HG02981 (cell line): ENCODE measurements around the gene C1orf116.

Experiments
- ATAC-seq: cut with Tn5 transposase; IDR thresholded peaks from one replicate; pipeline ENCODE4 v1.9.1; 2021; ENCODE audit warnings: mild to moderate bottlenecking, moderate library complexity; ENCODE audit not compliant: unreplicated experiment

Gene C1orf116

DNA sequence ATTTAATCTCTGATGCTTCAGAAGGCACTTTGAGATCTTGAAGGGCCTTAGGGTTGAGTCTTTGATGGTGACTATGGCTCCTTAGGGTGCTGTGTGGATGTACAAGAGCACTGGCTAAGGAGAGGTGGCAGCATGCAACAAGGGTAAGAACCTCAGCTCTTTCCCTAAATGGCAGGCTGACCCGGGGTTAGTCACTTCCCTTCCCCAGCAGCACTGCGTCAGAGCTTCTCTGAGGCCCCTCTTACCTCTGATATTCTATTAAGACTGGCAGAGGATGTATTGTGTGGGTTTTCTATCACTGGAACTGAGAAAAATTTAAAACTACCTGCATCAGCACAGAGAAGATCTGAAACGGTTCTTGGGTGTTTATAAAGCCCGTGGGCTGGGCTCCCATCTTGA is 11.8 kb downstream of the C1orf116 start:
- no peak for ATAC-seq

DNA sequence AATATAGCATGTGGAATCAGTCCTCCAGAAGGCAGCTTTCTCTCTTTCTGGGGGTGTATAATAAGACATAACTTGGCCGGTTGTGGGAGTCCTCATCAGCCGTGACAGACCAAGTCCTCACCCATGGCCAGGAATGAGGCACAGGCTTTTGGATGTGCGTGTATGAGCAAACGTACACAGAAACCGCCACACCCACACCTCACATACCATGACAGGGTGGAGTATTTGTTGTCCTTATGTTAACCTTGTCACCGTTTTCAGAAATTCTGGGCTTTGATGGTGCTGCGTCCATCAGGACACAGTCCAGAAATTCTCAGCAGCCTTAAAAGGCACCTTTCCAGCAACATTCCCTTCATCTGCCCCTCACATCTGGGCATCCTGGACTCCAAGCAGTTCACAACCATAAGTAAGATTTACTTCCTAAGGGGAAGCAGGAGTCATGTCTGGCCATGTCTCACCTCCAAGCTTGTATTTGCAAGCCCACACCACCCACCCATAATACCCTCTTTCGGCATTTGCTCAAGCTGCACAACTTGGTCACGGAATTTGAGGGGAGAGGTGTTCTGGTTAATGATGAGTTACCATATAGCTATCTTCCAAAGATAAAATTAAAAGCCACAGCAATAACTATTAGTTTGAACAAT is 12.4 kb downstream of the C1orf116 start:
- no peak for ATAC-seq

DNA sequence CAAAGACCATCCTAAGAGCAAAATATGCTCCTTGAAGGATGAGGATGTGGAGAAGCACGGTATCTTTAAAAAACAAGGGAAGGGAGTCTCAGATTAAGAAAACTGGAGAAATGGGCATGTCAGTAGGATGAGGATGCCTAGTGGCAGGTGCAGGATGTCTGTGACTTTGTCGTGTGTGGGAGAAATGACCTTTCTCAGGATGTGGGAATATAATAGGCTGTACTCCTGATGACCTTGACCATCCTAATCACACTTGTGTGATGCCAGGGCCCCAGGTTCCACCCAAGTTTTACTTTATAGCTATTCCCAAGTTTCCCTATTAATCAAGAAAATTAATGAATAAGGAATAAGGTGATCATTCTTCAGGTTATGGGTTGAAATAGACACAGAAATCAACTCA is 12.9 kb downstream of the C1orf116 start:
- ATAC-seq, result no peak

DNA sequence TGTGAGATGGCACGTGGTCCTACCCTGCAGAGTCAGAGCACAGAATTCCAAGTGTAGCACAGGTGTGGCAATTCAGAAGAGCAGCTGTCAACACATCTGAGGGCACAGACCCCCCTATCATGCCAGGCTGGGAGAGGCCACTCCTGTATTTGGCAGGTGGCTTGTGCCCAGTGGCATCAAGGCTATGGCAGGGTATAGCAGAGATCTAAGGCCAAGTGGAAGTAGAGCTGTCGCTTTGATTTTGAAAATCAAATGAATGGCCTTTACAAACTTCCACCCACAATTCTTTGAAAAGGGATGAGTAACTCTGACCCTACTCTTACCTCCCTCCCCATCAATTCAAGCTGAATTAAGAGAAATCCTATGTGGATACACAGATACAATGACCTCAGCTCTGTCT is 13.4 kb downstream of the C1orf116 start:
- no peak for ATAC-seq

DNA sequence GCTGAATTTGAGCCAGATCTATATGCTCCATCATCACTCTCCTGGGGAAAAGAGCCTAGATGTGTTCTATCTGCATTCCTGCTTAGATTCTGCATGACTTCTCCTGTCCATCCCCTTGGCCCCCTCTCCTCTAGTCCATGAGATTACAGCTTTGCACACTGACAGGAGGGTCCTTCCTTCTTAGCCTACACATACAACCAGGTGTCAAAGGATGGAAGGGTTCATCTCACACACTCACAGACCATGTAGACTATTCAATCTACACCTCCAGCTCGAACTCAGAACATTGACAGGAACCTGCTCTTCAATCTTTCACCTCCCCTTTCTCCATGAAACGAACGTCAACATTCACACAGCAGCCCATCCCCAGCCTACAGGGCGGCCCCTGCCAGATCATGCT is 13.8 kb downstream of the C1orf116 start:
- no peak for ATAC-seq

DNA sequence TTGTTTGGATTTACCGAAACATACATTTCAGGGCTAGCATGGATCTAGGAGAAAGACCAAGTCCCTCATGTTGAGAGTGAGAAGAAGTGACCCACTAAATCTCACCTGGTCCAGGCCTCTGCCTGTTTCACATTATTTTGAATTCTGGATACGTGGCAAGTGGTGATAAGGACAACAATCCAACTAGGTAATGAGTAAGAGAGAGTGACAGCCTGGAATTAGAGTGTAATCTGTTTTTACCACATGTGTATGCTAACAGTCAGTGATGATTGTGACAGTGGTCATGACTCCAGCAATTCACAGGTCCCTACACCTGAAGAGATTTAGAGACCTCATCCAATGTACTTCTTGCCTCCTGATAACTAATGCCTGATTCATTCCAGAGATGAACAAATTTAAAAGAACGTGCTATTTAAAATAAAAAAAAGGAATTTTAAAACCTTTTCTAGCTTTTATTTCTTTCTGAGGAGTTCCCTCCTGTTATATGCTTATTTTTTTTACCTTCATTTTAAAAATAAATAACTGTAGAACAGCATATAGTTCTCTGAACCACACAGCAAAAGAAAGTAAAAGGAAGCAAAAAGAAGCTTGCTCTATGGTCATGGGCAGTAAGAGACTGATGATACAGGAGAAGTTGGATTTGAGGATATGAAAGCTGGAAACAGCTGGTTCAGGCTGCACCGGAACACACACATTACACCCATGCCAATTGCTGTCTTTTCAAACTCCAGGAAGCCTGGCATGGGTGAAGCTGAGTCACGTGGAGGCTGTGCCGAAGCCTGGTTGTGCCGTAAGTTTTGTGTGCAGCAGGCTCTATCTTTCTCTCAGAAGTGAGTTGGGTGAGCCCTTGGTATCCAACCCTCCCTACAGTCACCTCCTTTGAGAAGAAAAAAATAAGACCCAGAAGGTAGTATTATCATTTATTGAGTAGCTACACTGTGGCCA is 14.7 kb downstream of the C1orf116 start:
- ATAC-seq, result no peak

DNA sequence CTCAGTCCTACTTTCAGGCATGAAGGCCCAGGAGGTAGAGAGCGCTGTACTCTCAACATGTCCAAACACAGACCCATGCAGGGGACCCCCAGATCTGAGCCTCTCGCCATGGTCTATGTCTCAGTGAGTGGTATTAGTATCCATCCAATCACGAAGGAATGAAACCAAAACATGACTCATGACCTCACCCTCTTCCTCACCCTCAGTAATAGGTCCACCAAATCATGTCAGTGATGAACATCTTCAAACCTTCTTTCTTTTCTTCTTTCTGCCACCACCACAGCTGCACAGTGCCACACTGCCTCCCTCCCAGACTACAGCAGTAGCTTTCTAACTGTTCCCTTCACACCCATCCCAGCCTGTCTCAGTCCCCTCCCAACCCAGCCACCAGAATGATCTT is 16.8 kb downstream of the C1orf116 start:
- ATAC-seq, result no peak

DNA sequence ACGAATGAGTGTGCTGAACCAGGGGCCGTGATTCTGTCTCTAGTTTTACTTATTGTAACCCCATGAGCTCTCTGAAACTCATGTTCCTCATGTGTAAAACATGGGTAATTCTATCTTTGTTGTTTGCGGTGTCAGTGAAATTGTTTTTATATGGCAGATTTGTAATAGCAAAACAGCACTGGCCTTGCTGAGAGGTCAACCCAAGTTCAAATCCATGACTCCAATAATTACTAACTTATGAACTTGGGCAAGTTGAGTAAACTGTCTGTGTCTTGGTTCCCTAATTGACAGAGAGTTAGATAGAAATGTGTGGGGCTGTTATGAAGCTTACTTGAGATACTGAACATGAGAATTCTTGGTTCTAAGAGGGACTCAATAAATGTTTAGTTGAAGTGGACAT is 17.8 kb downstream of the C1orf116 start:
- ATAC-seq, result no peak

DNA sequence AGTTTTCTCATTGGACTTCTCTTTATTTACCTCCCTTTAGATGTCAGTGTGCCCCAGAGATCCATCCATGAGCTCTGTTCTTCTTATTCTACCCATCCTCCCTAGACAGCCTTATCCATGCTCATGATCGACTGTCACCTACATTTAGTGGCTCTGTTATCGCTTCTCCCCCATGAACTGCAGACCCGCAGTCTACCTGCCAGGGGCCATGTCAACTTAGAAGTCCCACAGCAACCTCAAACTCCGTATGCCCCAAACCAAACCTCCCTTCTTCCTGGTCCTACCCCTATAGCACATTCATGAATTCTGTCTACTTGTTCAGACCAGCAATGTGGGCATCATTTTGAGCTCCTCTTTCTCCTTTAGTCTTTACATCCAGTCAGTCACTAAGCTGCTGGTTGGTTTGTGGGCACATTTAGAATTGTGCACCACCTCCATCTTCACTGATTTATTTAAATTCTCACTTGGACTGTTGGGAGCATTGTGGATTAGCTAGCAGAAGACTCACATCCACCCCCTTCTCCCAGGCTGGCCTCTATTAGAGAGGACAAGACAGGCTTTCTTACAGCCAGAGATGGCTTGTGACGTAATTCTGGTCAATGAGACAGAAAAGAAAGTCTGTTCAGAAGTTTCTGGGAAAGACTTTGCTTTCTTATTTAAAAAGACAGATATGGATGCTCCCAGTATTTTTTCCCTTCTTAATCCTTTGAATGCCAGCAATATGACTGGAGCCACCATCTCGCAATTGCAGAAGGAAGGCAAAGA is 19.1 kb downstream of the C1orf116 start:
- ATAC-seq, result no peak

DNA sequence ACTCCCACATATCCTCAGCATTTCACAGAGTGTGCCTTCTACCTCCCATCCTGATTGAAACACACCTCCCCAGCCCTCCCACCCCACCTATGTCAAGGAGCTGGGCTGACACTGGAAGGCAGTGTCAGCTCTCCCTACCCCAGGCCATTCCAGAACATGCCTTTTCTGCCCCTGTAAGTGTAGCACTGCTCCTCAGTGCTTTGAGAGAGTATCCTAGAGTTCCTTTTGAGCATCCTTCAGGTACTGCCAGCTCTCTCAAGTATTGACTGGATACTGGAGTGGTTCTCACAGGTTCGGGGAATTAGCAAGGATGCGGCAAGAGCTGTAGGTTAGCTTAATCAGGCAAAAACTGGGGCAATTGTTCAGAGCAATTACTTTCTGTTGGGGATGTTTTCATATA is 21.8 kb downstream of the C1orf116 start:
- ATAC-seq, result no peak

DNA sequence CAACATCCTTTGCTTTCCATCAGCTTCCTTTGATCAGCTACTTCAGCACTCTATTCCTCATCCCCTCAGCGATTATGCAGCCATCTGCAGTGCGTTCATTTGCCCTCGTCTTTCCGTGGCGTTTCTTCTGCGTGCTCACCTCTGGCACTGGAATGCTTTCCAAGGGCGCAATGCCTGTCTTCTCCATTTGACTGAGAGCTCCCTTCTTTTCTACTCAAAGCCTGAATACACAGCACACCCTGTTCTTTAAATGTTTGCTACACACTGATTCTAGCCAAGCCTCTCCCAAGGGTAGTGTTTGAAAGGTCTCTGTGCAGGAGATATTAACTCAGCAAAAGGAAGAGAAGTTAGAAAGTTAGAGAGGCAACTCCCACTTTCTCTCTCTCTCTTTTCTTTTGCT is 22.6 kb downstream of the C1orf116 start:
- ATAC-seq, result no peak

DNA sequence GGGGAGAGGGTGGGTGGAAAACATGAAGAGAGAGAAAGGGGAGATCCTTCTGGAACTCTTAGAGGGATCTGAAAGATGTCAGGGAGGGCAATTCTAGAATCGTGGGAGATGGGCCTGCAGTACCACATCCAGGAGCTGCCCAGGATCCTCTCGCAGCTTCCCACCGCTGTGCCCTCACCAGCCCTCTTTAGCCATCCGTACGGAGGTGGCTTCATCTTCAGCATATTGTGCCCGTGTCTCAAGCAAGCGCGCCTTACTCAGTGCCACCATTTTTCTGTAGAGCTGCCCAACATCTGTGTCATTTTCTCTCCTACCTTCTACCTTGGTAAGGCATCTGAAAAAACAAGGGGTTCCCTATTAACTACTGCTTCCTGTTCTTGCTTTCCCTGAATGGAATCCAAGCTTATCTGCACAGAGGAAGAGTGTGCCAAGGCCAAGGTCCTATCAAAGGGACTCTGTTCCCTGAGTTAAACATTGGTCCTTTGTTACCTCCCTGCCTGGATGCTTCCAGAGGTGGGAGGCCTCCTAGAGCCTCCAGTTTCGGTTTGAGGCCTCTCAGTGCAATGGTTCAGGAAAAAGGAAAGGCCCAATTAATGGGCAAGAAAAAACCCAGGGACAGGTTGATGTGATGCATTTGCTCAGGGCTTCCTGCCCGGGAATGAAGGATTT is 23.2 kb downstream of the C1orf116 start:
- ATAC-seq, result no peak

DNA sequence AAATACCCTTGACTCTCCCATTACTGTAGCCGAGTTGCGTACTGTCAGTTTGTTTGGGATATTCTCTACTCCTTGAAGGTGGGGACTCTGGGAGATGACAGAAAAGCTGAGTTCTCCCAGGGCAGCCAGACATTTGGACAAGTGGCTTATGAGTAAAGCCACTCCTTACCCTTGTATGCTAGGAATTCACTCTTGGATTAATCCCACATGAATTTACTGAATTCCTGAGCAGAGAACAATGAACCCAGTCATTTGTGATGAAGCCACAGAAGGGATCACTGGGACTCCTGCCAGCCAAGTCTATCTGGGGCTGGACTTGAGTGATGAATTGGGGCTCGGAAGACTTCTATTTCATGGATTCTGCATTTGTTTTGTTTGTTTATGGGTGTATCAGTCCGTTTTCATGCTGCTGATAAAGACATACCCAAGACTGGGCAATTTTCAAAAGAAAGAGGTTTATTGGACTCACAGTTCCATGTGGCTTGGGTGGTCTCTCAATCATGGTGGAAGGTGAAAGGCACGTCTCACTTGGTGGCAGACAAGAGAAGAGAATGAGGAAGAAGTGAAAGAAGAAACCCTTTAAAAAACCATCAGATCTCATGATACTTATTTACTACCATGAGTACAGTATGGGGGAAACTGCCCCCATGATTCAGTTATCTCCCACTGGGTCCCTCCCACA is 25.1 kb downstream of the C1orf116 start:
- ATAC-seq, result no peak

DNA sequence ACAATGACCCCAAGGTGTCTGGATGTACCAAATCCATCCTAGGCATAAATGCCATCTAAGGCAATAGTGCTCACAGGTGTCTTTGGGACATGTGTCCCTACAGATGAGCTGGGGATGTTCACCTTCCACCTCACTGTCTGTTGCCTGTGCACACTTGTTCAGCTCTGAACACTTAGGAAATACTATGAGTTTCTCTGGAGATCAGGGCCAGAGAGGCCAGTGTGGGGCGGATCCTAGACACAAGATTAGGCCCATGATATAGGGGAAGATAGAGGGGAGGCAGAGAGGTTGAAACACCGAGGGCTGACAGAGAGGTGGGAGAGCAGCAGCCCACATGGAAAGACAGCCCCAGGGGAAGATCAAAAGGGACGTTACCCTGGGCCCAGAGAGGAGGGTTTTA is 25.6 kb downstream of the C1orf116 start:
- ATAC-seq, result no peak

DNA sequence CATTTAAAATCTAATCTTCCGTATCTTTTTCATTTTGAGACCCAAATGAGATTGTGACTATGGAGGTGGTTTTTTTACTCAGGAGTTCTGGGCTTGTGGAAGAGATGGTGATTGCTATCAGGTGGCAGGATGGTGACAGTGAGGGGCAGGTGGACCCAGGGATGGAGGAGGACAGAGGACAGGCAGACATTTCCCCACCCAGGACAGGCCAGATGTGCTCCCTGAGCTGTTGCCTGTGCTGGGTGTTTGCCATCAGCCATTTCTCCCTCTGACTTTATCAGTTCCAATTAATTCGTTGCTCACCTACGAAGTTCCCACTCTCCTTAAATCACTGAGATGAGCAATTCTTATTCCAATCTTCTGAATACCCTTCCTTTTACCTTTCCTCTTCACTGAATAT is 26.5 kb downstream of the C1orf116 start:
- no peak for ATAC-seq

DNA sequence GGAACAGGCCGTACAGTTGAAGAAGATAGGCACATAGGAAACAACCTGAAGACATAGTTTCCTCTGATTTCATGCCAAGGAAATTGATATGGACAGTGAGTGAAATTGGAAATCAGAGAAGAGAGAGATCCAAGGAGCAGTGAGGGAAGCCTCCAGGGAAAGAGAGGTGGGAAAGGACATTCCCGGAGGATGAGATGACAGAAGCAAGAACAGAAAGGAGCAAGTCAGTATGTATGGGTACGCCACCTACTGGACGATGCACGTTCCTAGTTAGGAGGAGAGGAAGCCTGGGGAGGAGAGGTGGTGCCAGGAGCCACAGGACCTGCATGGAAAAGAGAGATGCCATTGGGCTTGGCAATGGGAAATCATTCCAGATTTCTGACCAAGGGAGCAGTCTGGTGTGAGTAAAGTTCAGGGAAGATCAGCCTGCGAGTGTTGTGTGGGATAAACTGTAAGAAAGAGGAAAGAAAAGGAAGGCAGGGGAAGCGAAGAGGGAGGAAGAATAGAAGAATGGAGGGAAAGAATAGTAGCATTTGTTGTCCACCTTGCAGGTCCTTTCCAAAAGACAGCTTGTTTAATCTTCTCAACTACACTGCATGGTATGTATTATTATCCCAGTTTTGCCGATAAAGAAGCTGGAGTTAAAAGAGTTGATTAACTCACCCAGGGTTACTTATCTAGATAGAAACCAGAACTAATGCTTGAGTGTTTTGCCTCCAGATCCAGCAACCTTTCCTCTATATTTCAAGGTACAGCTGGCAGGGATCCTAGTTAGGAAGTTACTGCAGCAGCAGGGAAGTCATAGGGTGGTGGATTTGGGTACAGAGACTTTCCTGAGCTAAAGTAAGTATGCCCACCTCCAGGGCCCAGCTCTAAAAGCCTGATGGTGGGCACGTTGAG is 27.4 kb downstream of the C1orf116 start:
- ATAC-seq, result no peak

DNA sequence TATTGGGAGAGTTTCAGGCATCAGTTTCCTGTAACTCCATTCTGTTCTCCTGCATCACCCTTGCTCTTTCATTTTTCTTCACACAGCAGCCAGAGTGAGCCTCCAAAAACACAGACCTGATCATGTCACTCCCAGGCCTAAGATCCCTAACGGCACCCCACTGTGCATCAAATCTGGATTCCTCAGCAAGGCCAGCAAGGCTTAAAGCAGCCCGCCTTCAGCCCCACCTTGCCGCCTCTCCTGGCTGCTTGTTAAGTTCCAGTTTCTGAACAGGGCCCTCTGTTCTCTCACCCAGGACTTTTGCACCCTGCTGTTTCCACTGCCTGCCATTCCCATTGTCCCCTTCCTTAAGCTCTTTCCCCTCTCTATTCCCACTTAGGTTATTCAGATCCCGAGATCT is 29.3 kb downstream of the C1orf116 start:
- no peak for ATAC-seq

DNA sequence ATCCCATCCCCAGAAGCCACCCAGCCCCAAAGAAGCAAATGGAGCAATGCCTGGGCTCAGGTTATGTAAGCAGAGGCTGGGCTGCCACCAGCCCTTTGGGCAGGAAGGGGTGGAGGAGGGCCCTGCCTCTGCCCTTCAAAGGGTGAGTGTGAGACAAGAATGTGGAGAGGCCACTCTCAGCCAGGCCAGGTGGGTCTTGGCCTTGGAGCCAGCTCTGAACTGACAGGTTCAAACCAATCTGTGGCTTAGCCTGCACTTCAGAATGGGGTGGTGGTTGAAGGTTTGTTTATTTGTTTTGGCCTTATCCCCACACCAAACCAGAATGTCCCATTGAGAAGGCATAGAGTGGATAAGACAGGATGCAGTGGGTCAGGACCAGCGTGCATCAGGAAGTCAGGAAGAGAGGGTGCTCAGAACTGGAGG is 29.8 kb downstream of the C1orf116 start:
- no peak for ATAC-seq

DNA sequence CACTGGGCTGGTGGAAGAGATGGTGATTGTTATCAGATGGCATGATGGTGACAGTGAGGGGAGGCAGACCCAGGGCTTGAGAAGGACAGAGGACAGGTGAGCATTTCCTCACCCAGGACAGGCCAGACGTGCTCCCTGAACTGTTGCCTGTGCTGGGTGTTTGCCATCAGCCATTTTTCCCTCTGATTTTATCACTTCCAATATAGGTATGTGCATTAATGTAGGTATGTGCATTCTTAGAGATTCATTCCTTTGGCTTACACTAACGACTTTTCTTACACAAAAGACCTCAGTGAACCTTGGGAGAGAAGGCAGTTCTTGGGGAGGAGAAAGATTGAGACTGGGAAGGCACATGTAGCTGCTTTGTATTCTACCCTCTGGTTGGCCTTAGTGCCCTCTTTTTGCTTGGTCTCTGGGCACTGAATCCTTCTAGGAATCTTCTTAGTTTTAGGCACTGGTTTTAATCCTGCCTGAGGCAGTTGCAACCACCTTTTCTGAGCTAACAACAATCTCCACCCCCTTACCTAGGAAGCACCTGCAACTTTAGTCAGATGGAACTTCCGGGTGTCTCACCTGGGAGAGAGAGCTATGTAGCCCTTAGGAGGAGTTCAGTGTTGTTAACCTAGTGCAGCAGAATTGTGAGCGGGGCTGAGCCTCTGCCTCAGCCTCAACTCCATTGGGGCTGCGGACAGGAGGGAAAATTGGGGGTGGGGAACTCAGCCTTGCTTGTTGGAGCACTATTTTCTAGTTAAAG is 30.9 kb downstream of the C1orf116 start:
- no peak for ATAC-seq
